ENCODE measurements around the gene MAT2B.
"Not testable (repeated sequence)": the region's sequence is repeated elsewhere in the genome, so short reads cannot be mapped to it uniquely, and the experiment has no call there.

MAT2B gene

GRCh38 chr5:163504079-163504931 is 1.1 kb upstream of the MAT2B start:
- DNase-seq, result peak in 1 of 4 experiments; percentile 6

GRCh38 chr5:163505049-163505367 is 411 bp upstream of the MAT2B start:
- no peak for DNase-seq

- DNase-seq, result no peak
Observed at GRCh38 chr5:163506095-163506457, 657 bp downstream of the MAT2B start.

- DNase-seq, result no peak
Observed at GRCh38 chr5:163506726-163507125, 1.3 kb downstream of the MAT2B start.

- no peak for DNase-seq
Observed at GRCh38 chr5:163508753-163509152, 3.3 kb downstream of the MAT2B start.

GRCh38 chr5:163509291-163509951 is 4.0 kb downstream of the MAT2B start:
- DNase-seq, result no peak

GRCh38 chr5:163512526-163512925 is 7.1 kb downstream of the MAT2B start:
- no peak for DNase-seq

GRCh38 chr5:163525096-163525495 is 19.7 kb downstream of the MAT2B start:
- no peak for DNase-seq

GRCh38 chr5:163529698-163530097 is 24.3 kb downstream of the MAT2B start:
- DNase-seq, result no peak

- no peak for DNase-seq
Observed at GRCh38 chr5:163531272-163531671, 25.9 kb downstream of the MAT2B start.

GRCh38 chr5:163532171-163533084 is 27.0 kb downstream of the MAT2B start:
- no peak for DNase-seq

GRCh38 chr5:163533223-163533622 is 27.8 kb downstream of the MAT2B start:
- DNase-seq, result no peak

GRCh38 chr5:163534492-163535094 is 29.2 kb downstream of the MAT2B start:
- no peak for DNase-seq

GRCh38 chr5:163535290-163535689 is 29.9 kb downstream of the MAT2B start:
- no peak for DNase-seq

GRCh38 chr5:163536442-163536841 is 31.0 kb downstream of the MAT2B start:
- not testable (repeated sequence) for DNase-seq

GRCh38 chr5:163540696-163541095 is 35.3 kb downstream of the MAT2B start:
- DNase-seq, result no peak

- DNase-seq, result no peak
Observed at GRCh38 chr5:163542771-163543170, 37.4 kb downstream of the MAT2B start.

- DNase-seq, result no peak
Observed at GRCh38 chr5:163544041-163544440, 38.6 kb downstream of the MAT2B start.

- no peak for DNase-seq
Observed at GRCh38 chr5:163544836-163545235, 39.4 kb downstream of the MAT2B start.

GRCh38 chr5:163548649-163549048 is 43.2 kb downstream of the MAT2B start:
- DNase-seq, result no peak

- DNase-seq, result no peak
Observed at GRCh38 chr5:163551156-163551555, 45.7 kb downstream of the MAT2B start.

- no peak for DNase-seq
Observed at GRCh38 chr5:163552536-163552935, 47.1 kb downstream of the MAT2B start.

- no peak for DNase-seq
Observed at GRCh38 chr5:163561339-163561738, 55.9 kb downstream of the MAT2B start.

All from activated naive CD4-positive, alpha-beta T cell (primary cell).